Adipocyte (in vitro differentiated cells): ENCODE results near the gene ERP44.

Source experiments
- DNase-seq: peaks from one replicate; pipeline ENCODE4 v3.0.0-alpha.2; 2015; ENCODE audit warnings: low read depth
- H3K27me3 ChIP-seq: replicated peaks from 2 replicates; pipeline ENCODE4 v1.7.0; 2013; ENCODE audit warnings: mild to moderate bottlenecking, low read length, moderate library complexity; ENCODE audit not compliant: control insufficient read depth, insufficient read depth
- H3K36me3 ChIP-seq: 2 replicates; pipeline ENCODE4 v1.7.0; 2013; ENCODE audit warnings: low read length, mild to moderate bottlenecking, moderate library complexity; ENCODE audit not compliant: control insufficient read depth, insufficient read depth, severe bottlenecking
- H3K4me1 ChIP-seq: 2 replicates; pipeline ENCODE4 v1.7.0; 2013; ENCODE audit warnings: mild to moderate bottlenecking, low read length, moderate library complexity; ENCODE audit not compliant: control insufficient read depth, insufficient read depth
- H3K4me3 ChIP-seq: 2 replicates; pipeline ENCODE4 v1.7.0; 2013; ENCODE audit warnings: mild to moderate bottlenecking, low read length, moderate library complexity
- H3K9ac ChIP-seq: 2 replicates; pipeline ENCODE4 v1.7.0; 2013; ENCODE audit warnings: mild to moderate bottlenecking, low read length, moderate library complexity
- H3K9me3 ChIP-seq: 2 replicates; pipeline ENCODE4 v1.7.0; 2013; ENCODE audit warnings: mild to moderate bottlenecking, low read length, moderate library complexity; ENCODE audit not compliant: control insufficient read depth

Gene ERP44

GRCh38 chr9:100029251-100029650, 69.5 kb downstream of the ERP44 start:
- Histone ChIP-seq H3K4me3 (no peak overlapping the region), H3K36me3 (peaks cover 17% of the 10 kb centered on the region), H3K9ac (no peak overlapping the region), H3K27me3 (no peaks in the 10 kb centered on the region), H3K4me1 (no peaks in the 10 kb centered on the region), H3K9me3 (peaks cover 8% of the 10 kb centered on the region)
- no peak for DNase-seq

GRCh38 chr9:100028201-100028784, 70.5 kb downstream of the ERP44 start:
- peak; percentile 86 for DNase-seq
- Histone ChIP-seq H3K27me3 (no peaks in the 10 kb centered on the region), H3K4me3 (no peak overlapping the region), H3K9me3 (peaks cover 8% of the 10 kb centered on the region), H3K4me1 (no peaks in the 10 kb centered on the region), H3K9ac (no peak overlapping the region), H3K36me3 (peaks cover 17% of the 10 kb centered on the region)

- peaks cover 16% of the 10 kb centered on the region for H3K36me3 ChIP-seq
- no peaks in the 10 kb centered on the region for H3K4me1 ChIP-seq
- peaks cover 8% of the 10 kb centered on the region for H3K9me3 ChIP-seq
- H3K27me3 ChIP-seq = no peaks in the 10 kb centered on the region
- DNase-seq = no peak
- no peak overlapping the region for H3K4me3 ChIP-seq
- H3K9ac ChIP-seq = no peak overlapping the region
Observed at GRCh38 chr9:100027543-100027942, 71.3 kb downstream of the ERP44 start.

GRCh38 chr9:100021931-100022330, 76.9 kb downstream of the ERP44 start:
- Histone ChIP-seq H3K9me3 (peaks cover 8% of the 10 kb centered on the region), H3K4me3 (no peak overlapping the region), H3K36me3 (peaks cover 31% of the 10 kb centered on the region), H3K9ac (no peak overlapping the region), H3K4me1 (no peaks in the 10 kb centered on the region), H3K27me3 (no peaks in the 10 kb centered on the region)
- DNase-seq = no peak

GRCh38 chr9:100020121-100020795, 78.5 kb downstream of the ERP44 start:
- no peaks in the 10 kb centered on the region for H3K4me1 ChIP-seq
- H3K27me3 ChIP-seq = no peaks in the 10 kb centered on the region
- no peak overlapping the region for H3K9ac ChIP-seq
- no peak overlapping the region for H3K4me3 ChIP-seq
- no peak for DNase-seq
- peaks cover 33% of the 10 kb centered on the region for H3K36me3 ChIP-seq
- peaks cover 8% of the 10 kb centered on the region for H3K9me3 ChIP-seq

GRCh38 chr9:100019541-100019940, 79.3 kb downstream of the ERP44 start:
- Histone ChIP-seq H3K9ac (no peak overlapping the region), H3K4me3 (no peak overlapping the region), H3K4me1 (no peaks in the 10 kb centered on the region), H3K27me3 (no peaks in the 10 kb centered on the region), H3K9me3 (peaks cover 2% of the 10 kb centered on the region), H3K36me3 (peaks cover 33% of the 10 kb centered on the region)
- DNase-seq = no peak

GRCh38 chr9:100014846-100015245, 84.0 kb downstream of the ERP44 start:
- no peak overlapping the region for H3K4me3 ChIP-seq
- H3K9me3 ChIP-seq = peaks cover 5% of the 10 kb centered on the region
- no peaks in the 10 kb centered on the region for H3K4me1 ChIP-seq
- DNase-seq = no peak
- H3K36me3 ChIP-seq = peaks cover 30% of the 10 kb centered on the region
- H3K9ac ChIP-seq = no peak overlapping the region
- no peaks in the 10 kb centered on the region for H3K27me3 ChIP-seq

- Histone ChIP-seq H3K9ac (no peak overlapping the region), H3K27me3 (no peaks in the 10 kb centered on the region), H3K4me3 (no peak overlapping the region), H3K9me3 (peaks cover 5% of the 10 kb centered on the region), H3K36me3 (peaks cover 30% of the 10 kb centered on the region), H3K4me1 (no peaks in the 10 kb centered on the region)
- DNase-seq = no peak
Observed at GRCh38 chr9:100013573-100013972, 85.2 kb downstream of the ERP44 start.

- H3K9ac ChIP-seq = no peak overlapping the region
- H3K9me3 ChIP-seq = peaks cover 5% of the 10 kb centered on the region
- H3K27me3 ChIP-seq = no peaks in the 10 kb centered on the region
- H3K36me3 ChIP-seq = peaks cover 22% of the 10 kb centered on the region
- no peaks in the 10 kb centered on the region for H3K4me1 ChIP-seq
- no peak for DNase-seq
- H3K4me3 ChIP-seq = no peak overlapping the region
Observed at GRCh38 chr9:100012279-100012678, 86.5 kb downstream of the ERP44 start.

GRCh38 chr9:100011062-100011681, 87.6 kb downstream of the ERP44 start:
- Histone ChIP-seq H3K27me3 (no peaks in the 10 kb centered on the region), H3K9ac (no peak overlapping the region), H3K9me3 (peaks cover 5% of the 10 kb centered on the region), H3K4me3 (no peak overlapping the region), H3K36me3 (peaks cover 30% of the 10 kb centered on the region), H3K4me1 (no peaks in the 10 kb centered on the region)
- DNase-seq = peak; percentile 45

- Histone ChIP-seq H3K9me3 (peaks cover 8% of the 10 kb centered on the region), H3K4me3 (no peak overlapping the region), H3K36me3 (peaks cover 25% of the 10 kb centered on the region), H3K9ac (no peak overlapping the region), H3K27me3 (no peaks in the 10 kb centered on the region), H3K4me1 (no peaks in the 10 kb centered on the region)
- DNase-seq = no peak
Observed at GRCh38 chr9:99999797-100000196, 99.0 kb downstream of the ERP44 start.
